ENCODE data around the gene CHST12.
"Not testable (repeated sequence)": the region's sequence is repeated elsewhere in the genome, so short reads cannot be mapped to it uniquely, and the experiment has no call there.

Gene CHST12

GRCh38 chr7:2466675-2467074, 63.3 kb downstream of the CHST12 start:
- DNase-seq, result no peak

- no peak for DNase-seq
Measured at GRCh38 chr7:2468227-2468626, 64.8 kb downstream of the CHST12 start.

GRCh38 chr7:2469460-2470203, 66.2 kb downstream of the CHST12 start:
- DNase-seq, result not testable (repeated sequence)

- DNase-seq, result no peak
Measured at GRCh38 chr7:2470204-2471021, 67.0 kb downstream of the CHST12 start.

GRCh38 chr7:2471022-2471329, 67.6 kb downstream of the CHST12 start:
- DNase-seq, result no peak

GRCh38 chr7:2471396-2471795, 68.0 kb downstream of the CHST12 start:
- no peak for DNase-seq

GRCh38 chr7:2472739-2473138, 69.3 kb downstream of the CHST12 start:
- peak; percentile 39 for DNase-seq

- DNase-seq, result no peak
Measured at GRCh38 chr7:2473496-2474180, 70.2 kb downstream of the CHST12 start.

GRCh38 chr7:2474224-2474623, 70.8 kb downstream of the CHST12 start:
- no peak for DNase-seq

GRCh38 chr7:2474813-2475677, 71.6 kb downstream of the CHST12 start:
- DNase-seq, result no peak

- DNase-seq, result no peak
Measured at GRCh38 chr7:2475678-2476015, 72.2 kb downstream of the CHST12 start.

GRCh38 chr7:2476298-2476697, 72.9 kb downstream of the CHST12 start, which contains the start of gene GRIFIN:
Gene GRIFIN (minus strand): TSS chr7:2476398. CDS start chr7:2476383, 15 bp downstream.
- DNase-seq, result peak; percentile 10

- no peak for DNase-seq
Measured at GRCh38 chr7:2476776-2477446, 73.5 kb downstream of the CHST12 start.

GRCh38 chr7:2477447-2478398, 74.3 kb downstream of the CHST12 start:
- no peak for DNase-seq

GRCh38 chr7:2478399-2478785, 75.0 kb downstream of the CHST12 start:
- DNase-seq, result no peak

- no peak for DNase-seq
Measured at GRCh38 chr7:2478800-2479199, 75.4 kb downstream of the CHST12 start.

GRCh38 chr7:2479276-2480069, 76.1 kb downstream of the CHST12 start:
- DNase-seq, result no peak

- no peak for DNase-seq
Measured at GRCh38 chr7:2480070-2480408, 76.6 kb downstream of the CHST12 start.

GRCh38 chr7:2481195-2481594, 77.8 kb downstream of the CHST12 start:
- DNase-seq, result no peak

- DNase-seq, result no peak
Measured at GRCh38 chr7:2482725-2483451, 79.5 kb downstream of the CHST12 start.

All from NCI-H2171 (cell line).